ENCODE measurements around the gene SPHKAP.
"Not testable (repeated sequence)": the region's sequence is repeated elsewhere in the genome, so short reads cannot be mapped to it uniquely, and the experiment has no call there.

DNA sequence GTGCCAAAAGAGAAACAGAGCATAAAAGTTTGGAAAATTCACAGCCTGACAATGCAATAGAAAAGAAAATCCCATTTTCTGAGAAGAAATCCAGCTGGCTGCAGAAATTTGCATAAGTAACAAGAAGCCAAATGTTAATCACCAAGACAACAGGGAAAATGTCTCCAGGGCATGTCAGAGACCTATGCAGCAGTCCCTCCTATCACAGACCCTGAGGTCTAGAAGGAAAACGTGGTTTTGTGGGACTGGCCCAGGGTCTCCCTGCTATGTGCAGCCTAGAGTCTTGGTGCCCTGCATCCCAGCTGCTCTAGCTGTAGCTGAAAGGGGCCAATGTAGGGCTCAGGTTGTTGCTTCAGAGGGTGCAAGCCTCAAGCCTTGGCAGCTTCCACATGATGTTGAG lies 104.8 kb downstream of the SPHKAP start:
- not testable (repeated sequence) for TF ChIP-seq POLR2A (IDR thresholded peaks at IDR 0.05)
- TF ChIP-seq, protein P1, sequence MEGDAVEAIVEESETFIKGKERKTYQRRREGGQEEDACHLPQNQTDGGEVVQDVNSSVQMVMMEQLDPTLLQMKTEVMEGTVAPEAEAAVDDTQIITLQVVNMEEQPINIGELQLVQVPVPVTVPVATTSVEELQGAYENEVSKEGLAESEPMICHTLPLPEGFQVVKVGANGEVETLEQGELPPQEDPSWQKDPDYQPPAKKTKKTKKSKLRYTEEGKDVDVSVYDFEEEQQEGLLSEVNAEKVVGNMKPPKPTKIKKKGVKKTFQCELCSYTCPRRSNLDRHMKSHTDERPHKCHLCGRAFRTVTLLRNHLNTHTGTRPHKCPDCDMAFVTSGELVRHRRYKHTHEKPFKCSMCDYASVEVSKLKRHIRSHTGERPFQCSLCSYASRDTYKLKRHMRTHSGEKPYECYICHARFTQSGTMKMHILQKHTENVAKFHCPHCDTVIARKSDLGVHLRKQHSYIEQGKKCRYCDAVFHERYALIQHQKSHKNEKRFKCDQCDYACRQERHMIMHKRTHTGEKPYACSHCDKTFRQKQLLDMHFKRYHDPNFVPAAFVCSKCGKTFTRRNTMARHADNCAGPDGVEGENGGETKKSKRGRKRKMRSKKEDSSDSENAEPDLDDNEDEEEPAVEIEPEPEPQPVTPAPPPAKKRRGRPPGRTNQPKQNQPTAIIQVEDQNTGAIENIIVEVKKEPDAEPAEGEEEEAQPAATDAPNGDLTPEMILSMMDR (IDR thresholded peaks at IDR 0.05), result not testable (repeated sequence)
